Neural cell (in vitro differentiated cells): Measurements from ENCODE around the gene CGB1. TPM values are rescaled to one million over a fixed set of nuclear protein-coding genes. Genes with fewer than 3 reads are reported as not detected.
"Not testable (repeated sequence)": the region's sequence is repeated elsewhere in the genome, so short reads cannot be mapped to it uniquely, and the experiment has no call there.

Experiments used
- H2AFZ ChIP-seq: fragments of 200-600, 300-800 bp; sonication (generic), shearing (Covaris generic); 2 replicates; pipeline ENCODE4 v1.6.0; 2014; ENCODE audit warnings: low read depth, mild to moderate bottlenecking, antibody characterized with exemption, low read length, moderate library complexity
- H3F3A ChIP-seq: fragments of 200-600 bp; shearing (Covaris generic); 2 replicates; pipeline ENCODE4 v1.6.1; 2016; ENCODE audit warnings: mild to moderate bottlenecking, moderate library complexity, mixed read lengths, antibody characterized with exemption, low read length; ENCODE audit not compliant: insufficient read depth, poor library complexity, severe bottlenecking
- H3K27ac ChIP-seq: fragments of 200-600, 300-800 bp; sonication (generic), shearing (Covaris generic); 2 replicates; pipeline ENCODE4 v1.5.1; 2014; ENCODE audit warnings: mild to moderate bottlenecking, low read length, moderate library complexity
- H3K27me3 ChIP-seq: fragments of 300-800, 200-600 bp; sonication (generic), shearing (Covaris generic); 2 replicates; pipeline ENCODE4 v1.6.0; 2014; ENCODE audit warnings: mild to moderate bottlenecking, low read depth, low read length, moderate library complexity; ENCODE audit not compliant: insufficient read depth
- H3K36me3 ChIP-seq: fragments of 300-800, 200-600 bp; sonication (generic), shearing (Covaris generic); 2 replicates; pipeline ENCODE4 v1.5.1; 2014; ENCODE audit warnings: mild to moderate bottlenecking, antibody characterized with exemption, low read length, moderate library complexity; ENCODE audit not compliant: insufficient read depth
- H3K4me2 ChIP-seq: fragments of 300-800, 200-600 bp; sonication (generic), shearing (Covaris generic); 2 replicates; pipeline ENCODE4 v1.6.0; 2014; ENCODE audit warnings: mild to moderate bottlenecking, low read length
- H3K4me3 ChIP-seq: fragments of 300-800, 200-600 bp; sonication (generic), shearing (Covaris generic); 2 replicates; pipeline ENCODE4 v1.5.1; 2014; ENCODE audit warnings: mild to moderate bottlenecking, low read length, moderate library complexity
- H3K79me2 ChIP-seq: fragments of 200-600 bp; shearing (Covaris generic); replicated peaks from 2 replicates; pipeline ENCODE4 v1.6.0; 2014; ENCODE audit warnings: mild to moderate bottlenecking, low read length, moderate library complexity; ENCODE audit not compliant: insufficient read depth
- H3K9ac ChIP-seq: fragments of 300-800, 200-600 bp; sonication (generic), shearing (Covaris generic); 2 replicates; pipeline ENCODE4 v1.6.1; 2016; ENCODE audit warnings: mild to moderate bottlenecking, low read length, mixed read lengths
- H3K9me2 ChIP-seq: fragments of 200-600 bp; shearing (Covaris generic); 2 replicates; pipeline ENCODE4 v1.6.1; 2016; ENCODE audit warnings: mild to moderate bottlenecking, low read length, mixed read lengths; ENCODE audit not compliant: insufficient read depth
- H3K9me3 ChIP-seq: fragments of 200-600, 300-800 bp; sonication (generic), shearing (Covaris generic); 2 replicates; pipeline ENCODE4 v1.6.1; 2016; ENCODE audit warnings: mild to moderate bottlenecking, mixed run types, low read length, moderate library complexity, mixed read lengths
- H4K20me1 ChIP-seq: fragments of 200-600 bp; shearing (Covaris generic); 2 replicates; pipeline ENCODE4 v1.6.1; 2016; ENCODE audit warnings: mild to moderate bottlenecking, mixed run types; ENCODE audit not compliant: insufficient read depth
- CTCF ChIP-seq: fragments of 450-650 bp; IDR thresholded peaks from 2 replicates; pipeline ENCODE4 v1.5.1; 2014; ENCODE audit warnings: antibody characterized with exemption, mild to moderate bottlenecking, moderate library complexity; ENCODE audit not compliant: poor library complexity, severe bottlenecking
- EP300 ChIP-seq: fragments of 450-650 bp; conservative IDR thresholded peaks from 2 replicates; pipeline ENCODE4 v1.6.1; 2014; ENCODE audit warnings: antibody characterized with exemption, mild to moderate bottlenecking, moderate library complexity; ENCODE audit not compliant: poor library complexity, severe bottlenecking
- RAD21 ChIP-seq: fragments of 450-650 bp; conservative IDR thresholded peaks from 2 replicates; pipeline ENCODE4 v1.6.1; 2014; ENCODE audit warnings: antibody characterized with exemption, mild to moderate bottlenecking, moderate library complexity
- REST ChIP-seq: IDR thresholded peaks from 2 replicates; pipeline ENCODE4 v1.6.1; 2012; ENCODE audit warnings: borderline replicate concordance
- SMC3 ChIP-seq: fragments of 450-650 bp; conservative IDR thresholded peaks from 2 replicates; pipeline ENCODE4 v1.6.1; 2014; ENCODE audit warnings: antibody characterized with exemption, mild to moderate bottlenecking, moderate library complexity; ENCODE audit not compliant: poor library complexity
- polyA plus RNA-seq: library from polyadenylated mRNA; depleted of rRNA; stranded (reverse); fragments of >200 nt; gene quantifications from 2 replicates; pipeline ENCODE4 v1.2.3, GENCODE V29; 2014

CGB1 gene
- polyA plus RNA-seq, 1 donor from 2014 or later = not detected

GRCh38 chr19:49056101-49056901 is 19.6 kb upstream of the CGB1 start:
- no peaks in the 10 kb centered on the region for H3K79me2 ChIP-seq
- H3K36me3 ChIP-seq = no peaks in the 10 kb centered on the region
- H3F3A ChIP-seq = no peaks in the 10 kb centered on the region
- H3K4me2 ChIP-seq = no peak overlapping the region
- H3K9me3 ChIP-seq = no peaks in the 10 kb centered on the region
- TF ChIP-seq RAD21 (no peak), REST (no peak), CTCF (peak; percentile 52), SMC3 (no peak), EP300 (no peak)
- no peak overlapping the region for H3K27ac ChIP-seq
- no peaks in the 10 kb centered on the region for H4K20me1 ChIP-seq
- peak overlapping the region; percentile 58 for H3K4me3 ChIP-seq
- no peak overlapping the region for H3K9ac ChIP-seq
- H3K9me2 ChIP-seq = no peaks in the 10 kb centered on the region
- H2AFZ ChIP-seq = no peak overlapping the region
- H3K27me3 ChIP-seq = peaks cover 32% of the 10 kb centered on the region

GRCh38 chr19:49050376-49051033 is 13.8 kb upstream of the CGB1 start:
- not testable (repeated sequence) for H4K20me1 ChIP-seq, H3K9me3 ChIP-seq, H3K4me3 ChIP-seq, H3K27me3 ChIP-seq, H2AFZ ChIP-seq, H3K79me2 ChIP-seq, H3K4me2 ChIP-seq, H3K27ac ChIP-seq, H3K9ac ChIP-seq, H3K9me2 ChIP-seq, H3K36me3 ChIP-seq, H3F3A ChIP-seq

GRCh38 chr19:49049834-49050233 is 13.1 kb upstream of the CGB1 start:
- H3K9me2 ChIP-seq, H3K4me3 ChIP-seq, H3K27ac ChIP-seq, H3K27me3 ChIP-seq, H3K36me3 ChIP-seq, H3K79me2 ChIP-seq, H3K9ac ChIP-seq, H3F3A ChIP-seq, H3K4me2 ChIP-seq, H4K20me1 ChIP-seq, H3K9me3 ChIP-seq, H2AFZ ChIP-seq: not testable (repeated sequence)

- not testable (repeated sequence) for H3F3A ChIP-seq, H3K9me2 ChIP-seq, H3K4me2 ChIP-seq, H3K9ac ChIP-seq, H3K4me3 ChIP-seq, H3K36me3 ChIP-seq, H2AFZ ChIP-seq, H4K20me1 ChIP-seq, H3K79me2 ChIP-seq, H3K27me3 ChIP-seq, H3K27ac ChIP-seq, H3K9me3 ChIP-seq
Measured at GRCh38 chr19:49049011-49049410, 12.3 kb upstream of the CGB1 start, which contains the start of gene CGB8. Gene CGB8 (minus strand): TSS chr19:49049111. CDS start chr19:49048739, 372 bp downstream.

GRCh38 chr19:49043548-49043947 is 6.9 kb upstream of the CGB1 start, which contains the start of gene CGB5:
Gene CGB5 (plus strand): TSS chr19:49043848. CDS start chr19:49044210, 362 bp downstream.
- not testable (repeated sequence) for H3F3A ChIP-seq, H3K27ac ChIP-seq, H3K4me2 ChIP-seq, H3K27me3 ChIP-seq, H3K9me3 ChIP-seq, H2AFZ ChIP-seq, H3K4me3 ChIP-seq, H3K9me2 ChIP-seq, H4K20me1 ChIP-seq, H3K79me2 ChIP-seq, H3K36me3 ChIP-seq, H3K9ac ChIP-seq
